H1 (cell line): ENCODE data around the gene MB. TPM values are rescaled to one million over a fixed set of nuclear protein-coding genes. Genes with fewer than 3 reads are reported as not detected.

Experiments used
- CBX5 ChIP-seq: fragments of 300-800, 300-1000 bp; sonication (generic); IDR thresholded peaks from 2 replicates; pipeline ENCODE4 v1.7.1; 2016; ENCODE audit warnings: antibody characterized with exemption, low read length, low read depth
- CHD7 ChIP-seq: fragments of 300-600 bp; sonication (generic); IDR thresholded peaks from 2 replicates; pipeline ENCODE4 v1.7.1; 2012; ENCODE audit warnings: low read length, moderate library complexity, mild to moderate bottlenecking, inconsistent platforms; ENCODE audit not compliant: insufficient replicate concordance
- KDM4A ChIP-seq: IDR thresholded peaks from one replicate; pipeline ENCODE4 v1.7.1; 2012; ENCODE audit warnings: low read depth, mild to moderate bottlenecking, moderate library complexity, low read length, inconsistent platforms; ENCODE audit not compliant: severe bottlenecking
- polyA plus RNA-seq, 7 experiments: library from polyadenylated mRNA; depleted of rRNA in 3 of 7; stranded (reverse) in 5 of 7; unstranded in 2 of 7; fragments of >200 nt in 5 of 7; fragments of 200-250 nt in 2 of 7; gene quantifications; 1 replicate in 5 of 7; 2 replicates in 1 of 7; 4 replicates in 1 of 7; pipeline versions ENCODE4 v1.2.1 to v1.2.3, GENCODE V29; 2011 to 2013; ENCODE audit warnings: missing spikeins in 2 of 7, mixed read lengths in 2 of 7
- total RNA-seq: library from RNA; stranded (reverse); fragmentation: NEBNext Ultra II Directional; extraction: Animal tissue kit (Norgen Biotek cat#: 25700); gene quantifications from 2 replicates; pipeline ENCODE4 v1.2.1, GENCODE V29; 2021

MB gene
- total and polyA plus RNA-seq, 2 of the 8 experiments (the other 6 are each of a cell fraction or from before 2014, with no cell fraction given): 1.5 TPM; not detected in 1

GRCh38 chr22:35587447-35587870 lies 29.7 kb downstream of the MB start (continued):
- TF ChIP-seq CHD7 (no peak), KDM4A (no peak), CBX5 (no peak)
